ENCODE measurements around the gene TNFRSF14.

DNA sequence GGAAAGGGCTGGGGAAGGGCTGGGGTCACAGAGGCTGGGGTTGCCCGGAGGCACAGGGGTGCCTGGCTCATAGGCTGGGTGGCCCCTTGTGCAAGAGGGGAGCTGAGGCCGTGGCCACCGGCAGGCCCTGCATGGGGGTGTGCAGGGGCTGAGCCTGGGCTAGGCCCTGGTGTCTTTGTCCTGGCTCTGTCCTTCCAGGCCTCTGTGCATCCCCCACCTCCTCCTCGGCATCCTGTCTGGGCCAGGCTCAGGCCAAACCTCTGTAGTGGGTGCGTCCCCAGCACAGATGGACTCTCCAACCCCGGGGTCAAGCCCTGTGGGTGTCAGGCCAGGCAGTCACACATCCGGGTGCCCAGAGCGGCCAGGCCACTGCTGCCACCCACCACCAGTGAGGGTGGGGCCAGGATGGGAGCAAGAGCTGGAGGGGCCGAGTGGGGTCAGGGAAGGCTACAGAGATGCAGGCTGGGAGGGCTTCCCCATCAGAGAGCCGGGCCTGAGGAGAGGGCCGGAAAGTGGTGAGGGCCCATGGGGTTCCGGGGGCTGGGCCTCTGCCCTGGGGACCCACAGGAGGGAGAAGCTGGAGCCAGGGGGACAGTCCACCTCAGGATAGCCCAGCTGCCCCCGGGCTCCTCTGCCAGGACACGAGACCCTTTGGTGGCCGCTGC lies 49.1 kb upstream of the TNFRSF14 start:
- TF ChIP-seq CTCF (IDR thresholded peaks at IDR 0.05; ENCODE audit: insufficient read depth, low read length) (no peak), REST (IDR thresholded peaks at IDR 0.05; ENCODE audit: insufficient replicate concordance, low read depth) (no peak), GABPA (IDR thresholded peaks at IDR 0.05; ENCODE audit: low read depth) (no peak), POLR2AphosphoS5 (IDR thresholded peaks at IDR 0.05; ENCODE audit: low read depth) (no peak; the same call in 1 of the 2 replicates)

Measured in HL-60 (cell line).